ENCODE measurements around the gene LEF1. TPM values are rescaled to one million over a fixed set of nuclear protein-coding genes. Genes with fewer than 3 reads are reported as not detected.

The LEF1 gene
- total and polyA plus RNA-seq, 9 of the 15 experiments (the other 6 are each of a cell fraction or from before 2014, with no cell fraction given) = 15.1 to 81.1 (median 29.7) TPM

DNA sequence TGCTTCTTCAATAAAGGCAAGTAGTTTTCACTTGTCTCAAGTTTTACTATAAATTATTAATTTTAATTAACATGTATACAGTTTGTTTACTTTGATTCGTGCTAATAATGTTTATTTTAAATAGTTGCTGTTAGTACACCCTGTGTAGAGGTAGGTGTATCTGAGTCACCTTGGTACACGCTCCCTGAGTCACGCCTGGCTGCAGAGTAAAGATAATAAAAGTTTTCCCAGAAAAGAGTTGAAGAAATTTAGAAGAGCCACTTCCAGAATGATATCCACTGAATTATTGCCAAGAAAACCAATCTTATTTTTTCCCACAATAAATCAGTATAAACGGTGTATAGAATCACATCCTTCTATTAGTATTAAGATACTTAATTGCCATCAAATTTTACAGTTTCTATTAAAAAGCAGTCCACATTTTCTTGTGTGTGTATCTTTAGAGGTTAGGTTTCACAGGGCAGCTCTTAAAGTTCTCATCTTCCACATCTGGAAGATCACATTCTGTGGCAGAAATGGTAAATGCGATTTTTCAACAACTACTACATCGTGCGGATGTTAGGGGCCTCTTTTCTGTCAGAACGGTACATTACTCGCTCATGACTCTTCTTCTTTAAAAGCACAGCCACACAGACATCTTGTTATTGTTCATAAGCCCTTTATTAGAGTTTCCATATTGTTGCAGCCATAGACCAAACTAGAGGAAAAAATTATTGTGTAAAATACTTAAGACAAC lies 123.6 kb downstream of the LEF1 start (continued):
- no peak for TF ChIP-seq CTBP1 (IDR thresholded peaks at IDR 0.05; ENCODE audit: borderline replicate concordance)
- TF ChIP-seq CBFA2T3 (IDR thresholded peaks at IDR 0.05) = peak; percentile 71
- TF ChIP-seq NCOA4 (IDR thresholded peaks at IDR 0.05; ENCODE audit: partially characterized antibody) = no peak
- no peak for TF ChIP-seq ZNF124 (CRISPR knock-in tag; IDR thresholded peaks at IDR 0.05)
- TF ChIP-seq, protein P1, sequence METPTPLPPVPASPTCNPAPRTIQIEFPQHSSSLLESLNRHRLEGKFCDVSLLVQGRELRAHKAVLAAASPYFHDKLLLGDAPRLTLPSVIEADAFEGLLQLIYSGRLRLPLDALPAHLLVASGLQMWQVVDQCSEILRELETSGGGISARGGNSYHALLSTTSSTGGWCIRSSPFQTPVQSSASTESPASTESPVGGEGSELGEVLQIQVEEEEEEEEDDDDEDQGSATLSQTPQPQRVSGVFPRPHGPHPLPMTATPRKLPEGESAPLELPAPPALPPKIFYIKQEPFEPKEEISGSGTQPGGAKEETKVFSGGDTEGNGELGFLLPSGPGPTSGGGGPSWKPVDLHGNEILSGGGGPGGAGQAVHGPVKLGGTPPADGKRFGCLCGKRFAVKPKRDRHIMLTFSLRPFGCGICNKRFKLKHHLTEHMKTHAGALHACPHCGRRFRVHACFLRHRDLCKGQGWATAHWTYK (CRISPR knock-in tag; IDR thresholded peaks at IDR 0.05) = no peak
- TF ChIP-seq, protein P2, sequence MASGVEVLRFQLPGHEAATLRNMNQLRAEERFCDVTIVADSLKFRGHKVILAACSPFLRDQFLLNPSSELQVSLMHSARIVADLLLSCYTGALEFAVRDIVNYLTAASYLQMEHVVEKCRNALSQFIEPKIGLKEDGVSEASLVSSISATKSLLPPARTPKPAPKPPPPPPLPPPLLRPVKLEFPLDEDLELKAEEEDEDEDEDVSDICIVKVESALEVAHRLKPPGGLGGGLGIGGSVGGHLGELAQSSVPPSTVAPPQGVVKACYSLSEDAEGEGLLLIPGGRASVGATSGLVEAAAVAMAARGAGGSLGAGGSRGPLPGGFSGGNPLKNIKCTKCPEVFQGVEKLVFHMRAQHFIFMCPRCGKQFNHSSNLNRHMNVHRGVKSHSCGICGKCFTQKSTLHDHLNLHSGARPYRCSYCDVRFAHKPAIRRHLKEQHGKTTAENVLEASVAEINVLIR (CRISPR knock-in tag; IDR thresholded peaks at IDR 0.05) = no peak
- no peak for TF ChIP-seq ZNF174 (CRISPR knock-in tag; IDR thresholded peaks at IDR 0.05)
- TF ChIP-seq, protein P3, sequence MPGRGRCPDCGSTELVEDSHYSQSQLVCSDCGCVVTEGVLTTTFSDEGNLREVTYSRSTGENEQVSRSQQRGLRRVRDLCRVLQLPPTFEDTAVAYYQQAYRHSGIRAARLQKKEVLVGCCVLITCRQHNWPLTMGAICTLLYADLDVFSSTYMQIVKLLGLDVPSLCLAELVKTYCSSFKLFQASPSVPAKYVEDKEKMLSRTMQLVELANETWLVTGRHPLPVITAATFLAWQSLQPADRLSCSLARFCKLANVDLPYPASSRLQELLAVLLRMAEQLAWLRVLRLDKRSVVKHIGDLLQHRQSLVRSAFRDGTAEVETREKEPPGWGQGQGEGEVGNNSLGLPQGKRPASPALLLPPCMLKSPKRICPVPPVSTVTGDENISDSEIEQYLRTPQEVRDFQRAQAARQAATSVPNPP (IDR thresholded peaks at IDR 0.05; ENCODE audit: borderline replicate concordance, insufficient read depth, insufficient read length) = no peak
- TF ChIP-seq EHMT2 (IDR thresholded peaks at IDR 0.05) = no peak
- no peak for TF ChIP-seq RFX7 (CRISPR knock-in tag; IDR thresholded peaks at IDR 0.05)
- TF ChIP-seq SP2 (IDR thresholded peaks at IDR 0.05; ENCODE audit: extremely low read depth, low read depth, low read length, poor library complexity, severe bottlenecking) = no peak
- TF ChIP-seq, protein P4, sequence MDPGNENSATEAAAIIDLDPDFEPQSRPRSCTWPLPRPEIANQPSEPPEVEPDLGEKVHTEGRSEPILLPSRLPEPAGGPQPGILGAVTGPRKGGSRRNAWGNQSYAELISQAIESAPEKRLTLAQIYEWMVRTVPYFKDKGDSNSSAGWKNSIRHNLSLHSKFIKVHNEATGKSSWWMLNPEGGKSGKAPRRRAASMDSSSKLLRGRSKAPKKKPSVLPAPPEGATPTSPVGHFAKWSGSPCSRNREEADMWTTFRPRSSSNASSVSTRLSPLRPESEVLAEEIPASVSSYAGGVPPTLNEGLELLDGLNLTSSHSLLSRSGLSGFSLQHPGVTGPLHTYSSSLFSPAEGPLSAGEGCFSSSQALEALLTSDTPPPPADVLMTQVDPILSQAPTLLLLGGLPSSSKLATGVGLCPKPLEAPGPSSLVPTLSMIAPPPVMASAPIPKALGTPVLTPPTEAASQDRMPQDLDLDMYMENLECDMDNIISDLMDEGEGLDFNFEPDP (CRISPR knock-in tag; IDR thresholded peaks at IDR 0.05) = no peak
- no peak for TF ChIP-seq HDAC3 (IDR thresholded peaks at IDR 0.05; ENCODE audit: borderline replicate concordance, partially characterized antibody)
- no peak for TF ChIP-seq SP1 (CRISPR knock-in tag; IDR thresholded peaks at IDR 0.05)
- no peak for TF ChIP-seq ZNF780A (CRISPR knock-in tag; IDR thresholded peaks at IDR 0.05)
- no peak for TF ChIP-seq FOXJ2 (tag; IDR thresholded peaks at IDR 0.05)
- peak; percentile 70 for TF ChIP-seq TEAD4 (IDR thresholded peaks at IDR 0.05; ENCODE audit: low read length)
- no peak for TF ChIP-seq TEAD4 (CRISPR knock-in tag; IDR thresholded peaks at IDR 0.05; ENCODE audit: borderline replicate concordance)
- TF ChIP-seq ZNF778 (CRISPR knock-in tag; IDR thresholded peaks at IDR 0.05) = no peak
- TF ChIP-seq, protein P5, sequence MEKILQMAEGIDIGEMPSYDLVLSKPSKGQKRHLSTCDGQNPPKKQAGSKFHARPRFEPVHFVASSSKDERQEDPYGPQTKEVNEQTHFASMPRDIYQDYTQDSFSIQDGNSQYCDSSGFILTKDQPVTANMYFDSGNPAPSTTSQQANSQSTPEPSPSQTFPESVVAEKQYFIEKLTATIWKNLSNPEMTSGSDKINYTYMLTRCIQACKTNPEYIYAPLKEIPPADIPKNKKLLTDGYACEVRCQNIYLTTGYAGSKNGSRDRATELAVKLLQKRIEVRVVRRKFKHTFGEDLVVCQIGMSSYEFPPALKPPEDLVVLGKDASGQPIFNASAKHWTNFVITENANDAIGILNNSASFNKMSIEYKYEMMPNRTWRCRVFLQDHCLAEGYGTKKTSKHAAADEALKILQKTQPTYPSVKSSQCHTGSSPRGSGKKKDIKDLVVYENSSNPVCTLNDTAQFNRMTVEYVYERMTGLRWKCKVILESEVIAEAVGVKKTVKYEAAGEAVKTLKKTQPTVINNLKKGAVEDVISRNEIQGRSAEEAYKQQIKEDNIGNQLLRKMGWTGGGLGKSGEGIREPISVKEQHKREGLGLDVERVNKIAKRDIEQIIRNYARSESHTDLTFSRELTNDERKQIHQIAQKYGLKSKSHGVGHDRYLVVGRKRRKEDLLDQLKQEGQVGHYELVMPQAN (IDR thresholded peaks at IDR 0.05; ENCODE audit: borderline replicate concordance) = no peak
- TF ChIP-seq, protein P6, sequence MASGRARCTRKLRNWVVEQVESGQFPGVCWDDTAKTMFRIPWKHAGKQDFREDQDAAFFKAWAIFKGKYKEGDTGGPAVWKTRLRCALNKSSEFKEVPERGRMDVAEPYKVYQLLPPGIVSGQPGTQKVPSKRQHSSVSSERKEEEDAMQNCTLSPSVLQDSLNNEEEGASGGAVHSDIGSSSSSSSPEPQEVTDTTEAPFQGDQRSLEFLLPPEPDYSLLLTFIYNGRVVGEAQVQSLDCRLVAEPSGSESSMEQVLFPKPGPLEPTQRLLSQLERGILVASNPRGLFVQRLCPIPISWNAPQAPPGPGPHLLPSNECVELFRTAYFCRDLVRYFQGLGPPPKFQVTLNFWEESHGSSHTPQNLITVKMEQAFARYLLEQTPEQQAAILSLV (tag; IDR thresholded peaks at IDR 0.05) = no peak

Measured in K562 (cell line).